Mesenchymal stem cell (in vitro differentiated cells and primary cell): ENCODE results near the gene ROPN1. TPM values are rescaled to one million over a fixed set of nuclear protein-coding genes. Genes with fewer than 3 reads are reported as not detected.
"Not testable (repeated sequence)": the region's sequence is repeated elsewhere in the genome, so short reads cannot be mapped to it uniquely, and the experiment has no call there.

Experiments
- DNase-seq: peaks from one replicate; pipeline ENCODE4 v3.0.0-alpha.2; 2013
- H2AFZ ChIP-seq: one replicate; pipeline ENCODE4 v1.6.1; 2013; ENCODE audit warnings: low read depth, mild to moderate bottlenecking, control low read depth, inconsistent platforms, low read length, moderate library complexity
- H2AK5ac ChIP-seq: 2 replicates; pipeline ENCODE4 v1.6.1; 2013; ENCODE audit warnings: low read length, moderate library complexity, mild to moderate bottlenecking, inconsistent platforms; ENCODE audit not compliant: severe bottlenecking
- H2BK120ac ChIP-seq: one replicate; pipeline ENCODE4 v1.6.1; 2013; ENCODE audit warnings: low read depth, mild to moderate bottlenecking, inconsistent platforms, low read length, moderate library complexity
- H2BK12ac ChIP-seq, 2 experiments: one replicate each; pipeline ENCODE4 v1.6.1; 2013; ENCODE audit warnings: inconsistent platforms in 2 of 2, low read length in 2 of 2, mild to moderate bottlenecking in 2 of 2, moderate library complexity in 2 of 2, control low read depth in 1 of 2
- H2BK15ac ChIP-seq: one replicate; pipeline ENCODE4 v1.6.1; 2013; ENCODE audit warnings: mild to moderate bottlenecking, low read depth, inconsistent platforms; ENCODE audit not compliant: poor library complexity, severe bottlenecking
- H2BK5ac ChIP-seq: 2 replicates; pipeline ENCODE4 v1.6.1; 2013; ENCODE audit warnings: low read depth, mild to moderate bottlenecking, low read length, control low read depth, inconsistent platforms; ENCODE audit not compliant: poor library complexity, severe bottlenecking
- H3K14ac ChIP-seq, 2 experiments: one replicate each; pipeline ENCODE4 v1.6.1; 2013; ENCODE audit warnings: inconsistent platforms in 2 of 2, low read length in 2 of 2, control low read depth in 1 of 2, mild to moderate bottlenecking in 1 of 2, moderate library complexity in 1 of 2
- H3K18ac ChIP-seq, 2 experiments: one replicate each; pipeline ENCODE4 v1.6.1; 2013; ENCODE audit warnings: inconsistent platforms in 2 of 2, low read length in 2 of 2, control low read depth in 1 of 2, low read depth in 1 of 2, mild to moderate bottlenecking in 1 of 2
- H3K23ac ChIP-seq, 2 experiments: one replicate each; pipeline ENCODE4 v1.6.1; 2013; ENCODE audit warnings: inconsistent platforms in 2 of 2, low read length in 2 of 2, mild to moderate bottlenecking in 2 of 2, moderate library complexity in 2 of 2, control low read depth in 1 of 2
- H3K27ac ChIP-seq: 2 replicates; pipeline ENCODE4 v1.5.1; 2013; ENCODE audit warnings: mild to moderate bottlenecking, moderate library complexity, low read length, control low read depth, inconsistent platforms; ENCODE audit not compliant: poor library complexity, severe bottlenecking
- H3K27me3 ChIP-seq, 2 experiments: 2 replicates each; pipeline versions ENCODE4 v1.6.1 to v1.7.0; 2013; ENCODE audit warnings: low read length in 2 of 2, mild to moderate bottlenecking in 2 of 2, moderate library complexity in 2 of 2, control low read depth in 1 of 2, inconsistent platforms in 1 of 2; ENCODE audit not compliant: control insufficient read depth in 1 of 2, insufficient read depth in 1 of 2
- H3K36me3 ChIP-seq, 2 experiments: 2 replicates each; pipeline versions ENCODE4 v1.6.1 to v1.7.0; 2013; ENCODE audit warnings: low read length in 2 of 2, control low read depth in 1 of 2, inconsistent platforms in 1 of 2, low read depth in 1 of 2, mild to moderate bottlenecking in 1 of 2; ENCODE audit not compliant: insufficient read depth in 2 of 2, control insufficient read depth in 1 of 2
- H3K4ac ChIP-seq, 2 experiments: one replicate each; pipeline ENCODE4 v1.6.1; 2013; ENCODE audit warnings: inconsistent platforms in 2 of 2, low read length in 2 of 2, mild to moderate bottlenecking in 2 of 2, moderate library complexity in 2 of 2, control low read depth in 1 of 2, low read depth in 1 of 2
- H3K4me1 ChIP-seq: 2 replicates; pipeline ENCODE4 v1.6.1; 2013; ENCODE audit warnings: low read depth, low read length, control low read depth; ENCODE audit not compliant: control insufficient read depth, insufficient read depth
- H3K4me2 ChIP-seq: 2 replicates; pipeline ENCODE4 v1.6.1; 2013; ENCODE audit warnings: low read length, mild to moderate bottlenecking, inconsistent platforms; ENCODE audit not compliant: poor library complexity, severe bottlenecking
- H3K4me3 ChIP-seq, 2 experiments: 2 replicates each; pipeline versions ENCODE4 v1.5.1 to v1.7.0; 2013; ENCODE audit warnings: low read length in 2 of 2, mild to moderate bottlenecking in 2 of 2, control low read depth in 1 of 2, low read depth in 1 of 2; ENCODE audit not compliant: insufficient read depth in 1 of 2
- H3K79me1 ChIP-seq: replicated peaks from 2 replicates; pipeline ENCODE4 v1.6.1; 2013; ENCODE audit warnings: mild to moderate bottlenecking, control low read depth, low read length, inconsistent platforms; ENCODE audit not compliant: poor library complexity, severe bottlenecking
- H3K9ac ChIP-seq: 2 replicates; pipeline ENCODE4 v1.7.0; 2013; ENCODE audit warnings: mild to moderate bottlenecking, low read length, moderate library complexity
- H3K9me3 ChIP-seq: 2 replicates; pipeline ENCODE4 v1.7.0; 2013; ENCODE audit warnings: mild to moderate bottlenecking, low read length; ENCODE audit not compliant: control insufficient read depth
- H4K8ac ChIP-seq: one replicate; pipeline ENCODE4 v1.6.1; 2013; ENCODE audit warnings: inconsistent platforms, mild to moderate bottlenecking, low read length, moderate library complexity
- H4K91ac ChIP-seq: one replicate; pipeline ENCODE4 v1.6.1; 2013; ENCODE audit warnings: mild to moderate bottlenecking, low read length, inconsistent platforms
- WGBS: methylation state at CpG from one replicate; pipeline ENCODE4 v1.1.7; 2013; ENCODE audit warnings: mixed read lengths; 5-methylcytosine and 5-hydroxymethylcytosine counted together
- polyA plus RNA-seq, 2 experiments: library from polyadenylated mRNA; stranded (reverse); fragments of 200-250 nt; gene quantifications; one replicate each; pipeline ENCODE4 v1.2.3, GENCODE V29; 2013

The ROPN1 gene
- not detected for polyA plus RNA-seq (2013, experiment 1 of 2)
- polyA plus RNA-seq (2013, experiment 2 of 2), result not detected

DNA sequence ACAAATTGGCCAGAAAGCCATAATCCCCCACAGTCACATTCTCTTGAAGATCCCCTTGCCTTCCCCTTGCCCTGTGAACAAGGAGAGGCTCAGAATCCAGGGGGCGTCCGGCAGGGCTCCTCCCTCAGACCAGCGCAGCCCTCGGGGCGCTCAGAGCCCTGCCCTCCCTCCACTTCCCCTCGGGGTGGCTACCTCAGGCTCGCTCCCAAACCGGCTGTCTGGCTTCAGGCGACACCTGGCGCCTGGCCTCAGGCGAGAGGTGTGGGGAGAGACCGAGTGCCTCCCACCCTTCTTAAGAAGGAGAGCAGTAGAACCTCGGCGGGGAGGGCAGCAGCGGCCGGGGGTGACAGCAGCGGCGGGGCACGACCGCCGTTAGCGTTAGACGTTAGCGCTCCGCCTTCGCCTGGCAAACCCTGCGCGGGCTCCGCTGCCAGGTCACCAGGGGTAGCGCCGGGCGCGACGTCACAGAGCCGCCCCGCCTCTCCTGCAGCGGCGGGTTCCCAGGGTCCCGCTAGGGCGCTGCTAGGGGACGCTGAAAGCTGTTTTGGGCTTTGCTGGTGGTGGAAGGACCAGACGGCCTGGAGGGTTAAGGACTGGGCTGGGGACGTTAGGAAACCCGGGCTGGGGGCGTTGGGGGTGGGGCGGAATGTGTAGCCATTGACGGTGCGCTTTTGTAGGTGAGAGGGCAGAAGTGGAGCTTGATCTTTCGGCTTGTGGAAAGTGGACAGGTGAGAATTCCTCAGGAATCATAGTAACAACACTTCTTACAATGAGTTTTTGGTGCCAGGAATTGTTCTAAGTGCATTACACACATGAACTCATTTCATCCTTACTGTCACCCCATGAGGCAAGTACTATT lies at the start of gene ROPN1:
TSS of gene ROPN1 (minus strand) at position 395 of the 859 bp plus-strand sequence. CDS start 11,643 bp downstream, outside the sequence.
- H3K4me1 ChIP-seq, H2BK5ac ChIP-seq, H2BK12ac ChIP-seq, H3K27ac ChIP-seq, H4K91ac ChIP-seq, H3K4me3 ChIP-seq, H3K23ac ChIP-seq, H4K8ac ChIP-seq, H2AFZ ChIP-seq, DNase-seq, H2BK120ac ChIP-seq, H3K14ac ChIP-seq, H2BK15ac ChIP-seq, H2AK5ac ChIP-seq, H3K4me2 ChIP-seq, H3K18ac ChIP-seq, H3K4ac ChIP-seq, H3K9ac ChIP-seq, H3K36me3 ChIP-seq, H3K79me1 ChIP-seq: not testable (repeated sequence)
- peaks cover 59 to 67% of the 10 kb centered on the region in 2 experiments for H3K27me3 ChIP-seq
- peaks cover 13% of the 10 kb centered on the region for H3K9me3 ChIP-seq
- WGBS, result no CpG with 5 or more reads among the region's 49 CpGs

DNA sequence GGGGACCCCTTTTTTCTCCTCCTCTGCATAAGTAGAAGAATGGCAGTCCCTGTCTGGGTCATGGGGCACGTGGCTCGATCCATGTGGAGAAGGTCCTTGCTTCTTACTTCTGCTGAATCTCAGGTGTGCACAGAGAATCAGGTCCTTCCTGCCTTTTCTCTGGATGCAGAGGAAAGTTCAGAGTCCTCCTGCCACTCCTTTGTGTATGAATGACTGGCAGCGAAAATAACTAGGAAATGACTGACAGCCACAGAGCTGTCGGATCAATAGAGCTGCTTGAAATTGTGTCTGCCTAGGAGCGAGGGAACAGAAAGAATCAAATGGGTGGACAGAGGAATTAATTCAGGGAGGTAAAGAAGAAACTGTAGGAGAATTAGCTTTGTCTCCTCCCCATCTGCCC lies 49.6 kb upstream of the ROPN1 start:
- H3K9me3 ChIP-seq, result no peaks in the 10 kb centered on the region
- H3K23ac ChIP-seq, result no peak overlapping the region
- H2AFZ ChIP-seq, result no peak overlapping the region
- no peak overlapping the region for H3K4me2 ChIP-seq
- no peak overlapping the region for H3K9ac ChIP-seq
- peaks cover 47% of the 10 kb centered on the region for H3K79me1 ChIP-seq
- H4K91ac ChIP-seq, result no peak overlapping the region
- peaks cover 39 to 58% of the 10 kb centered on the region in 2 experiments for H3K27me3 ChIP-seq
- no peak overlapping the region for H2BK5ac ChIP-seq
- WGBS, result 86% methylated on average over 5 of the region's 5 CpGs
- H2BK15ac ChIP-seq, result no peak overlapping the region
- H3K4me3 ChIP-seq, result no peak overlapping the region
- no peak overlapping the region for H3K27ac ChIP-seq
- no peak overlapping the region for H2BK120ac ChIP-seq
- DNase-seq, result no peak
- no peak overlapping the region for H4K8ac ChIP-seq
- H3K18ac ChIP-seq, result no peak overlapping the region
- no peak overlapping the region for H3K4ac ChIP-seq
- no peak overlapping the region for H2AK5ac ChIP-seq
- no peaks in the 10 kb centered on the region for H3K36me3 ChIP-seq
- no peak overlapping the region for H2BK12ac ChIP-seq
- no peaks in the 10 kb centered on the region for H3K4me1 ChIP-seq
- H3K14ac ChIP-seq, result no peak overlapping the region

DNA sequence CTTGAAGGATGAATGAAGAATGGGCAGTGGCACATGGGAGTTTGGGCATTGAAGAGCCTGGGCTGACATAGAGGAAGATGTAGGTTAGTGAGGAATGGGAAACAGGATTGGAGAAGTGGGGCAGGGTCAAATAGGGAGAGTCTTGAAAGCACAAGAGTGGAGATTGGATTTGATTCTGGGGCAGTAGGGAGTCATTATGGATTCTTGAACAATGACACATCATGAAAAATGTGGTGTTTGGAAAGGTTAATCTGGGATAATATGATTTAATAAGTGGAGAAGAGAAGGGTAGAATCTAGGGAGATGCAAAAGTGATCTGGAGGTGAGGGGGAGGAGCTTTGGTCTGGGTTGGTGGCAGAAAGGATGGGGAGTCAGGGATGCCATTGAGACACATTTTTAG lies 45.4 kb upstream of the ROPN1 start:
- no peak overlapping the region for H3K23ac ChIP-seq
- H3K4me2 ChIP-seq, result no peak overlapping the region
- H3K36me3 ChIP-seq, result no peaks in the 10 kb centered on the region
- no peak overlapping the region for H3K18ac ChIP-seq
- H4K8ac ChIP-seq, result no peak overlapping the region
- no peak for DNase-seq
- no peak overlapping the region for H2BK120ac ChIP-seq
- no peak overlapping the region for H2AK5ac ChIP-seq
- no peak overlapping the region for H3K9ac ChIP-seq
- H3K79me1 ChIP-seq, result peaks cover 49% of the 10 kb centered on the region
- H3K4me3 ChIP-seq, result no peak overlapping the region
- H3K4ac ChIP-seq, result no peak overlapping the region
- H3K14ac ChIP-seq, result no peak overlapping the region
- H3K27ac ChIP-seq, result no peak overlapping the region
- no peaks in the 10 kb centered on the region for H3K9me3 ChIP-seq
- H3K27me3 ChIP-seq, result peaks cover 39 to 40% of the 10 kb centered on the region in 2 experiments
- no peak overlapping the region for H2BK5ac ChIP-seq
- no peak overlapping the region for H2AFZ ChIP-seq
- H4K91ac ChIP-seq, result no peak overlapping the region
- H2BK12ac ChIP-seq, result no peak overlapping the region
- H3K4me1 ChIP-seq, result peaks cover 14% of the 10 kb centered on the region
- no peak overlapping the region for H2BK15ac ChIP-seq

DNA sequence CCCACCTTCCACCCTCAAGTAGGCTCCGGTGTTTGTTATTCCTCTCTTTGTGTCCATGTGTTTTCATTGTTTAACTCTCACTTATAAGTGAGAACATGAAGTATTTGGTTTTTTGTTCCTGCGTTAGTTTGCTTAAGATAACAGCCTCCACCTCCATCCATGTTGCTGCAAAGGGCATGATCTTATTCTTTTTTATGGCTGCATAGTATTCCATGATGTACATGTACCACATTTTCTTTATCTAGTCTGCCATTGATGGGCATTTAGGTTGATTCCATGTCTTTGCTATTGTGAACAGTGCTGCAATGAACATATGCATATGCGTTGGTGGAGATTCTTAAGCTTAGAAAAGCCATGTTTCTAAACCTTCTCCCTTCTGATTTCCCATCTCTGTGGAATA lies 44.3 kb upstream of the ROPN1 start:
- H3K18ac ChIP-seq, DNase-seq: not testable (repeated sequence)
- WGBS, result no CpG with 5 or more reads among the region's 3 CpGs

More for the DNA sequence above, 44.3 kb upstream of the ROPN1 start:
- peaks cover 40% of the 10 kb centered on the region for H3K79me1 ChIP-seq
- not testable (repeated sequence) for H3K23ac ChIP-seq, H3K27ac ChIP-seq, H3K4ac ChIP-seq, H2BK15ac ChIP-seq, H4K8ac ChIP-seq, H2BK5ac ChIP-seq, H2AK5ac ChIP-seq, H2AFZ ChIP-seq, H3K36me3 ChIP-seq, H2BK120ac ChIP-seq, H4K91ac ChIP-seq, H2BK12ac ChIP-seq, H3K14ac ChIP-seq, H3K9me3 ChIP-seq, H3K4me2 ChIP-seq, H3K9ac ChIP-seq, H3K4me3 ChIP-seq
- peaks cover 28 to 31% of the 10 kb centered on the region in 2 experiments for H3K27me3 ChIP-seq
- H3K4me1 ChIP-seq, result peaks cover 14% of the 10 kb centered on the region
